Neural crest cell (in vitro differentiated cells): ENCODE measurements around the gene UBC. TPM values are rescaled to one million over a fixed set of nuclear protein-coding genes. Genes with fewer than 3 reads are reported as not detected.

ENCODE experiments used
- DNase-seq: peaks from one replicate; pipeline ENCODE4 v3.0.0; 2021; ENCODE audit warnings: low read depth, mixed read lengths, low spot score
- H3K27ac Mint-ChIP-seq: one replicate; pipeline ENCODE4 v1.8.0; 2021; ENCODE audit warnings: mild to moderate bottlenecking, mixed read lengths; ENCODE audit not compliant: unreplicated experiment
- H3K27me3 Mint-ChIP-seq: 2 replicates; pipeline ENCODE4 v1.8.0; 2021; ENCODE audit warnings: low read depth, mild to moderate bottlenecking, mixed read lengths
- H3K36me3 Mint-ChIP-seq: 2 replicates; pipeline ENCODE4 v1.8.0; 2021; ENCODE audit warnings: low read depth, mild to moderate bottlenecking, mixed read lengths
- H3K4me1 Mint-ChIP-seq: 2 replicates; pipeline ENCODE4 v1.8.0; 2021; ENCODE audit warnings: mixed read lengths
- H3K4me3 Mint-ChIP-seq: one replicate; pipeline ENCODE4 v1.8.0; 2021; ENCODE audit warnings: mild to moderate bottlenecking, mixed read lengths
- H3K9me3 Mint-ChIP-seq: 2 replicates; pipeline ENCODE4 v1.8.0; 2021; ENCODE audit warnings: mixed read lengths
- total RNA-seq: library from RNA; stranded (reverse); gene quantifications from 2 replicates; pipeline ENCODE4 v1.2.1, GENCODE V29; 2021
- TF ChIP-seq, protein P1 (sequence below): fragments of 200-600 bp; sonication (generic); conservative IDR thresholded peaks from 2 replicates; pipeline ENCODE4 v1.5.0; 2021; ENCODE audit warnings: antibody characterized with exemption, mild to moderate bottlenecking

UBC gene
- total RNA-seq, 1 donor from 2014 or later = 687 TPM

DNA sequence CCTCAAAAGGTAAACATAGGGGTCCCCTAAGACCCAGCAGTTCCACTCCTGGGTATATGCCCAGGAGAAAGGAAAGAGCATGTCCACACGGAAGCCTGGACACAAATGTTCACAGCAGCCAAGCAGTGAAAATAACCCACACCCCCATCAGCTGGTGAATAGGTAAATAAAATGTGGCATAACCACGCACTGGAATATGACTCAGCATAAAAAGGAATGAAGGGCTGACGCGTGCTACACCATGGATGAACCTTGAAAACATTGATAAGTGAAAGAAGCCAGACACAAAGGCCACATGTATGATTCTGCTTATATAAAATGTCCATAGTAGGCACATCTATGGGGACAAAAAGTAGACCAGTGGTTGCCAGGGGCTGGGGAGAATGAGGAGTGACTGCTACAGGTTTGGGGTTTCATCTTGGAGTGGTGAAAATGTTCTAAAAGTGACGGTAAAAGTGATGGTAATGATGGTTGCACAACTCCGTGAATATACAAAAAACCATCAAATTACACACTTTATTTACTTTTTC, 47.0 kb downstream of the UBC start:
- peaks cover 3% of the 10 kb centered on the region for H3K36me3 Mint-ChIP-seq

DNA sequence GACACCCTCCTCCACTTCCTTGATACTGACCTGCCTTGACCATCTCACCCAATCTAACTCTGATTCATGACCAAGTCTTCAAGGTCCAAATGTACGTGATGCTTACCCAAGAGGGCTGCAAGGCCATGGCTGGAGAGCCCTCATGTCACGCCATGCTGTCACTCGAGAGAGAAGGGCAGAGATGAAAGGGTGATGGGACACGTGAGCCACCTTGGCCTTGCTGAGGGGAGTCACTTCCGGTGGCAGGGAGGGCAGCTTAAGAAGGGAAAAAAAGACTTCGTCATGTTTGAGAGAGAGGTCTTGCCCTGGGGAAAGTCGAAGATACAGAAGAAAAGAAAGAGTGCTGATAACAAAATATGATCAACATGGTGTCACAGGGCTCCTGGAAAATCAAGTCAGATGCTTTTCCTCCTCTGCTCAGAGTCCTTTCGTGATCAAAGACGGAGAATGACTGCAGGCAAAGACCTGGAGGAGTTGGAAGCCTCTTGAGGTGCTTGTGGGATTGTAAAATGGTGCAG, 47.5 kb downstream of the UBC start:
- peaks cover 9% of the 10 kb centered on the region for H3K27me3 Mint-ChIP-seq
- TF ChIP-seq, protein P1, sequence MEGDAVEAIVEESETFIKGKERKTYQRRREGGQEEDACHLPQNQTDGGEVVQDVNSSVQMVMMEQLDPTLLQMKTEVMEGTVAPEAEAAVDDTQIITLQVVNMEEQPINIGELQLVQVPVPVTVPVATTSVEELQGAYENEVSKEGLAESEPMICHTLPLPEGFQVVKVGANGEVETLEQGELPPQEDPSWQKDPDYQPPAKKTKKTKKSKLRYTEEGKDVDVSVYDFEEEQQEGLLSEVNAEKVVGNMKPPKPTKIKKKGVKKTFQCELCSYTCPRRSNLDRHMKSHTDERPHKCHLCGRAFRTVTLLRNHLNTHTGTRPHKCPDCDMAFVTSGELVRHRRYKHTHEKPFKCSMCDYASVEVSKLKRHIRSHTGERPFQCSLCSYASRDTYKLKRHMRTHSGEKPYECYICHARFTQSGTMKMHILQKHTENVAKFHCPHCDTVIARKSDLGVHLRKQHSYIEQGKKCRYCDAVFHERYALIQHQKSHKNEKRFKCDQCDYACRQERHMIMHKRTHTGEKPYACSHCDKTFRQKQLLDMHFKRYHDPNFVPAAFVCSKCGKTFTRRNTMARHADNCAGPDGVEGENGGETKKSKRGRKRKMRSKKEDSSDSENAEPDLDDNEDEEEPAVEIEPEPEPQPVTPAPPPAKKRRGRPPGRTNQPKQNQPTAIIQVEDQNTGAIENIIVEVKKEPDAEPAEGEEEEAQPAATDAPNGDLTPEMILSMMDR = no peak
- peak overlapping the region; percentile 1 for H3K4me3 Mint-ChIP-seq
- DNase-seq = no peak
- H3K27ac Mint-ChIP-seq = no peak overlapping the region
- H3K36me3 Mint-ChIP-seq = peaks cover 3% of the 10 kb centered on the region
- H3K4me1 Mint-ChIP-seq = peaks cover 40% of the 10 kb centered on the region
- H3K9me3 Mint-ChIP-seq = no peaks in the 10 kb centered on the region

More for the DNA sequence above, 47.0 kb downstream of the UBC start:
- Mint-ChIP-seq H3K4me3 (peak overlapping the region; percentile 1), H3K9me3 (no peaks in the 10 kb centered on the region), H3K27ac (no peak overlapping the region), H3K27me3 (peaks cover 6% of the 10 kb centered on the region), H3K4me1 (peaks cover 40% of the 10 kb centered on the region)
- no peak for DNase-seq
- TF ChIP-seq, protein P1 = no peak

DNA sequence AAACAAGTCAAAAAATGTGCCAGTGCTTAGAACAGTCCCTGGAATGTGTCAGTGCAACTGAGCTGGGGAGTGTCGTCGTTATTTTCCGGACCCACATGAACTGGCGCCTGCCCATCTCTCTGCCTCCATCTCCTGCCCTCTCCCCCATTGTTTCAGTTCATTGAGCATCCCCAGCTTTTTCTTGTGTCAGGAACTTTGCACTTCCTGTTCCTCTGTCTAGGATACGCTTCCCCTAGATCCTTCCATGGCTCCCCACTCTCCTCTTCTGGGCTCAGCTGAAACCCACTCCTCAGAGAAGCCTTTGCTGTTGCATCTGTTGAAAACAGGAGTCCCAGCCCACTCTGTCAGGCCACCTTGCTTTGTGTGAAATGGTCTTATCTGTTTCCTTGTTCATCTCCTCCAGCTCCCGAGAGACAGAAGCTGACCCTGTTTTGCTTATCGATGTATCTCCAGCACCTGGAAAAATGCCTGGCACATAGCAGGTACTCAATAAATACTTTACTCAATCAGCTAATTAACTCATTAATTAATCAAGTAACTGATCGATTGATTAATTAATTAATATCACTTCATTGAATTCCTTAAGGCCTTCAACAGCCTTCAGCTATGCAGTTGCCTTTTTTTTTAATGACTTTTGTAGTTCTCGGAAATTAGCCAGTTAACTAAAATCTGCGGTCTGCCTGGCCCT, 48.1 kb downstream of the UBC start:
- Mint-ChIP-seq H3K4me3 (peak overlapping the region; percentile 48), H3K27me3 (peaks cover 9% of the 10 kb centered on the region), H3K36me3 (peaks cover 3% of the 10 kb centered on the region), H3K9me3 (no peaks in the 10 kb centered on the region), H3K4me1 (peaks cover 41% of the 10 kb centered on the region), H3K27ac (no peak overlapping the region)
- DNase-seq = no peak
- TF ChIP-seq, protein P1 = no peak

DNA sequence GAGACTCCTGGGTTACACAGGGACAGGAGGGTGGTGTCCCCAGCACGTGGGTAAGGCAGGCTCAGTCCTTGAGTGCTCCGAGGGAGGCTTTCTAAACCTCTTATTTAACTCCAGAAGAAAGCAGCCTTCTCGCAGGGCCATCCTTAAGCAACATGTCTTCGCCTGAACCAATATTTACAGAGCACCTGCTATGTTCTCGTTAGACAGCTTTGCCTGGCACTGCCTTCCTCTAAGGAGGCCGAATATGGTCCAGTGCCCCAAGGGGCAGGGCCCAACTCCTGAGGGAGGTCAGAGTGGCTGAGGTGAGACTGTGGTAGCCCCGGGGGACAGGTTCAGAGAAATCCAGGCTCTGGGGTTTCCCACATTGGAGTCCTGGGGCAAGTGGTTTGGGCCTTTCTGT, 48.7 kb downstream of the UBC start:
- no peak for DNase-seq
- Mint-ChIP-seq H3K36me3 (peaks cover 3% of the 10 kb centered on the region), H3K27me3 (peaks cover 9% of the 10 kb centered on the region), H3K4me1 (peaks cover 41% of the 10 kb centered on the region), H3K4me3 (no peak overlapping the region), H3K27ac (no peak overlapping the region), H3K9me3 (no peaks in the 10 kb centered on the region)
- TF ChIP-seq, protein P1 = no peak

DNA sequence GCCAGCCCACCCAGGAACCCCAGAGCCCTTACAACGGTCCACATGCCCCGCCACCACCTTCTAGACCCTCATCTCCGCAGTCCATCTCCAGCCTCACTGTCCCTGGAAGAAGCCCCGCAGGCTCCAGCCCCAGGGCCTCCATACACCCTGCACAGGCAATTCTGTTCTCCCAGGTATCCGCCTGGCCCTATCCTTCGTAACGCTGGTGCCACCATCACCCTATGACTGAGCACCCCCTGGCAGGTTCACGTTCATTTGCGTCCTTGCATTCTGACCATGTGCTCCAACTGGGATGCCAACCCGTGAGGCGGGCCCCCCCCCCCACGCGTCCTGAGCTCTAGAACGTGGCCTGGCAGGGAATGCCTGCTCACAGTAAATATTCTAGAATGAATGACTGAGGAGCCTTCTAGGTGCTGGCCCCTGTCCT, 50.1 kb downstream of the UBC start:
- H3K4me1 Mint-ChIP-seq = peaks cover 43% of the 10 kb centered on the region
- peak overlapping the region; percentile 83 for H3K27ac Mint-ChIP-seq

More for the DNA sequence above, 50.1 kb downstream of the UBC start:
- Mint-ChIP-seq H3K36me3 (peaks cover 3% of the 10 kb centered on the region), H3K27me3 (peaks cover 9% of the 10 kb centered on the region), H3K4me3 (peak overlapping the region; percentile 80), H3K9me3 (no peaks in the 10 kb centered on the region)
- TF ChIP-seq, protein P1 = no peak
- no peak for DNase-seq
